Stimulated activated memory B cell treated with anti-CD40 and anti-IgM and Interleukin-4, amounts not matched to agents 10 μg/mL and 1 μg/mL and 100 μg/mL, for 72 hours (primary cell): ENCODE results near the gene PRKAG1.

ENCODE experiments used
- ATAC-seq: fragments of 150-1000 bp; cut with Tn5 transposase; 2 replicates; pipeline ENCODE4 v1.10.0; 2021
- H3K27ac Mint-ChIP-seq: one replicate; pipeline ENCODE4 v1.8.0; 2022; ENCODE audit warnings: mild to moderate bottlenecking, mixed read lengths
- H3K27me3 Mint-ChIP-seq: one replicate; pipeline ENCODE4 v1.8.0; 2022; ENCODE audit warnings: mixed read lengths
- H3K36me3 Mint-ChIP-seq: one replicate; pipeline ENCODE4 v1.8.0; 2022; ENCODE audit warnings: mixed read lengths
- H3K4me1 Mint-ChIP-seq: one replicate; pipeline ENCODE4 v1.8.0; 2022; ENCODE audit warnings: mixed read lengths
- H3K4me3 Mint-ChIP-seq: one replicate; pipeline ENCODE4 v1.8.0; 2022; ENCODE audit warnings: mild to moderate bottlenecking, moderate library complexity, mixed read lengths
- H3K9me3 Mint-ChIP-seq: one replicate; pipeline ENCODE4 v1.8.0; 2022; ENCODE audit warnings: mixed read lengths

Gene PRKAG1

GRCh38 chr12:48978291-48978740 lies 40.3 kb downstream of the PRKAG1 start, which contains the start of gene WNT1:
Gene WNT1 (plus strand): TSS chr12:48978322. CDS start chr12:48978651, 329 bp downstream.
- Mint-ChIP-seq H3K9me3 (no peaks in the 10 kb centered on the region), H3K27ac (peak within 1 kb of the TSS; percentile 58), H3K4me1 (peaks cover 61% of the 10 kb centered on the region), H3K4me3 (peak within 1 kb of the TSS; percentile 78), H3K36me3 (no peaks in the 10 kb centered on the region), H3K27me3 (peaks cover 86% of the 10 kb centered on the region)
- ATAC-seq, result no peak

GRCh38 chr12:48977290-48978281 lies 41.0 kb downstream of the PRKAG1 start:
- peak; percentile 82 for ATAC-seq
- Mint-ChIP-seq H3K27ac (peak overlapping the region; percentile 58), H3K9me3 (no peaks in the 10 kb centered on the region), H3K4me3 (peak overlapping the region; percentile 65), H3K4me1 (peaks cover 65% of the 10 kb centered on the region), H3K36me3 (no peaks in the 10 kb centered on the region), H3K27me3 (peaks cover 91% of the 10 kb centered on the region)

GRCh38 chr12:48973941-48974673 lies 44.5 kb downstream of the PRKAG1 start:
- Mint-ChIP-seq H3K4me1 (peaks cover 62% of the 10 kb centered on the region), H3K4me3 (no peak overlapping the region), H3K36me3 (no peaks in the 10 kb centered on the region), H3K27me3 (peaks cover 85% of the 10 kb centered on the region), H3K27ac (no peak overlapping the region), H3K9me3 (no peaks in the 10 kb centered on the region)
- ATAC-seq, result no peak

- no peak overlapping the region for H3K4me3 Mint-ChIP-seq
- ATAC-seq, result no peak
- H3K36me3 Mint-ChIP-seq, result no peaks in the 10 kb centered on the region
- no peak overlapping the region for H3K27ac Mint-ChIP-seq
- H3K9me3 Mint-ChIP-seq, result no peaks in the 10 kb centered on the region
- H3K4me1 Mint-ChIP-seq, result peaks cover 62% of the 10 kb centered on the region
- peaks cover 80% of the 10 kb centered on the region for H3K27me3 Mint-ChIP-seq
Measured at GRCh38 chr12:48973531-48973930, 45.0 kb downstream of the PRKAG1 start.

- Mint-ChIP-seq H3K4me1 (peaks cover 65% of the 10 kb centered on the region), H3K27me3 (peaks cover 78% of the 10 kb centered on the region)
- ATAC-seq, result no peak
Measured at GRCh38 chr12:48972952-48973483, 45.6 kb downstream of the PRKAG1 start.

GRCh38 chr12:48972213-48972951 lies 46.2 kb downstream of the PRKAG1 start:
- Mint-ChIP-seq H3K4me3 (peak overlapping the region; percentile 76), H3K27me3 (peaks cover 72% of the 10 kb centered on the region), H3K9me3 (no peaks in the 10 kb centered on the region), H3K4me1 (peaks cover 59% of the 10 kb centered on the region), H3K27ac (no peak overlapping the region), H3K36me3 (no peaks in the 10 kb centered on the region)
- no peak for ATAC-seq

More at GRCh38 chr12:48972952-48973483, 45.6 kb downstream of the PRKAG1 start:
- no peak overlapping the region for H3K4me3 Mint-ChIP-seq
- no peaks in the 10 kb centered on the region for H3K9me3 Mint-ChIP-seq
- no peaks in the 10 kb centered on the region for H3K36me3 Mint-ChIP-seq
- no peak overlapping the region for H3K27ac Mint-ChIP-seq

GRCh38 chr12:48970702-48971334 lies 47.8 kb downstream of the PRKAG1 start:
- Mint-ChIP-seq H3K4me1 (peaks cover 61% of the 10 kb centered on the region), H3K36me3 (no peaks in the 10 kb centered on the region), H3K27me3 (peaks cover 57% of the 10 kb centered on the region), H3K27ac (no peak overlapping the region), H3K4me3 (peak overlapping the region; percentile 58), H3K9me3 (no peaks in the 10 kb centered on the region)
- ATAC-seq, result no peak

- Mint-ChIP-seq H3K9me3 (no peaks in the 10 kb centered on the region), H3K27me3 (peaks cover 50% of the 10 kb centered on the region), H3K4me1 (peaks cover 68% of the 10 kb centered on the region), H3K27ac (no peak overlapping the region), H3K4me3 (peak overlapping the region; percentile 54), H3K36me3 (no peaks in the 10 kb centered on the region)
- peak; percentile 59 for ATAC-seq
Measured at GRCh38 chr12:48969833-48970701, 48.5 kb downstream of the PRKAG1 start.

- peak overlapping the region; percentile 54 for H3K4me3 Mint-ChIP-seq
- peak; percentile 18 for ATAC-seq
- H3K27me3 Mint-ChIP-seq, result peaks cover 42% of the 10 kb centered on the region
- no peaks in the 10 kb centered on the region for H3K36me3 Mint-ChIP-seq
- peaks cover 68% of the 10 kb centered on the region for H3K4me1 Mint-ChIP-seq
- no peaks in the 10 kb centered on the region for H3K9me3 Mint-ChIP-seq
- H3K27ac Mint-ChIP-seq, result no peak overlapping the region
Measured at GRCh38 chr12:48969160-48969771, 49.3 kb downstream of the PRKAG1 start.

- peaks cover 34% of the 10 kb centered on the region for H3K27me3 Mint-ChIP-seq
- ATAC-seq, result no peak
- H3K4me1 Mint-ChIP-seq, result peaks cover 64% of the 10 kb centered on the region
- no peak overlapping the region for H3K4me3 Mint-ChIP-seq
- no peaks in the 10 kb centered on the region for H3K36me3 Mint-ChIP-seq
- no peaks in the 10 kb centered on the region for H3K9me3 Mint-ChIP-seq
- no peak overlapping the region for H3K27ac Mint-ChIP-seq
Measured at GRCh38 chr12:48968467-48968866, 50.1 kb downstream of the PRKAG1 start.

- Mint-ChIP-seq H3K27ac (no peak overlapping the region), H3K9me3 (no peaks in the 10 kb centered on the region), H3K27me3 (peaks cover 29% of the 10 kb centered on the region), H3K4me1 (peaks cover 62% of the 10 kb centered on the region), H3K4me3 (no peak overlapping the region), H3K36me3 (no peaks in the 10 kb centered on the region)
- no peak for ATAC-seq
Measured at GRCh38 chr12:48967991-48968390, 50.6 kb downstream of the PRKAG1 start.

GRCh38 chr12:48966177-48966895 lies 52.2 kb downstream of the PRKAG1 start:
- Mint-ChIP-seq H3K36me3 (no peaks in the 10 kb centered on the region), H3K27ac (no peak overlapping the region), H3K27me3 (peaks cover 13% of the 10 kb centered on the region), H3K4me3 (no peak overlapping the region), H3K9me3 (no peaks in the 10 kb centered on the region), H3K4me1 (peaks cover 46% of the 10 kb centered on the region)
- peak; percentile 48 for ATAC-seq
